Measurements from ENCODE around the gene THBS3.

GRCh38 chr1:155250246-155250632, 42.5 kb upstream of the THBS3 start:
- TF ChIP-seq RAD21 (conservative IDR thresholded peaks at IDR 0.05) = no peak
- TF ChIP-seq CTCF (IDR thresholded peaks at IDR 0.05; ENCODE audit: poor library complexity, severe bottlenecking) = no peak
- no peak for TF ChIP-seq POLR2AphosphoS5 (IDR thresholded peaks at IDR 0.05)

Data from neural cell (in vitro differentiated cells).